A673 (cell line): Measurements from ENCODE around the gene GABRP.

Source experiments
- EZH2 ChIP-seq: fragments of 200-600 bp; sonication (generic); IDR thresholded peaks from 2 replicates; pipeline ENCODE4 v1.6.1; 2017; ENCODE audit warnings: borderline replicate concordance, low read depth, mild to moderate bottlenecking, mixed read lengths, antibody characterized with exemption, low read length; ENCODE audit not compliant: poor library complexity, severe bottlenecking
- TF ChIP-seq, protein P1 (sequence below): fragments of 300-800, 200-600 bp; sonication (generic); conservative IDR thresholded peaks from 2 replicates; pipeline ENCODE4 v1.5.1; 2017; ENCODE audit warnings: low read depth, mild to moderate bottlenecking, antibody characterized with exemption, low read length, moderate library complexity, mixed read lengths

DNA sequence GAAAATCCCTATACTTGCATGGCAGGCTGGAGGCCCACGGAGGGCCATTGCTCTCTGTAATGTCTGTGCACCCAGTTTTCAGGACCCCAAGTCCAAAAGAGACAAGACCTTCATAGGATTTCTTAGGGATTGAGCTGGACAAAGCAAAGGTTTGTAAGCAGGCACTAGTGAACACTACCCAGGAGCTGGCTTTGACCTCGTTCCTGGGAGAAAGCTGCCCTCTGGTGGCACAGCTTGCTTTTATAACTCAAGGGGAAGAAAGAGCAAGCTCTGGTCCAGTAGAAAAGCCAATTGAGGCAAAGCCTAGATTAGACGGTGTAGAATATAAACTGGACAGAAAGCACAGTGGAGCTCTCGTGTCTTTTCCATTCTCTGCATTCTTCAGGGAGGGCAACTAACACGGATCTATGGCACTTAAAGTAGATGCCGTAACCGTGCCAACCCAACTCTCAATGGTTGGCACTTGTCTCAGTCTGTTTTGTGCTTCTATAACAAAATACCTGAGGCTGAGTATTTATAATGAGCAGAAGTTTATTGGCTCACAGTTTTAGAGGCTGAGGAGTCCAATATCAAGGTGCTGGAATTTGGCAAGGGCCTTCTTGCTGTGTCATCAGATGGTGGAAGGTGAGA is 7.9 kb downstream of the GABRP start:
- TF ChIP-seq, protein P1, sequence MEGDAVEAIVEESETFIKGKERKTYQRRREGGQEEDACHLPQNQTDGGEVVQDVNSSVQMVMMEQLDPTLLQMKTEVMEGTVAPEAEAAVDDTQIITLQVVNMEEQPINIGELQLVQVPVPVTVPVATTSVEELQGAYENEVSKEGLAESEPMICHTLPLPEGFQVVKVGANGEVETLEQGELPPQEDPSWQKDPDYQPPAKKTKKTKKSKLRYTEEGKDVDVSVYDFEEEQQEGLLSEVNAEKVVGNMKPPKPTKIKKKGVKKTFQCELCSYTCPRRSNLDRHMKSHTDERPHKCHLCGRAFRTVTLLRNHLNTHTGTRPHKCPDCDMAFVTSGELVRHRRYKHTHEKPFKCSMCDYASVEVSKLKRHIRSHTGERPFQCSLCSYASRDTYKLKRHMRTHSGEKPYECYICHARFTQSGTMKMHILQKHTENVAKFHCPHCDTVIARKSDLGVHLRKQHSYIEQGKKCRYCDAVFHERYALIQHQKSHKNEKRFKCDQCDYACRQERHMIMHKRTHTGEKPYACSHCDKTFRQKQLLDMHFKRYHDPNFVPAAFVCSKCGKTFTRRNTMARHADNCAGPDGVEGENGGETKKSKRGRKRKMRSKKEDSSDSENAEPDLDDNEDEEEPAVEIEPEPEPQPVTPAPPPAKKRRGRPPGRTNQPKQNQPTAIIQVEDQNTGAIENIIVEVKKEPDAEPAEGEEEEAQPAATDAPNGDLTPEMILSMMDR: peak; percentile 48
- TF ChIP-seq EZH2: no peak
